Liver (tissue), 5 donors: ENCODE results near the gene EEA1. TPM values are rescaled to one million over a fixed set of nuclear protein-coding genes. Genes with fewer than 3 reads are reported as not detected.

ENCODE experiments used
- polyA plus RNA-seq, 2 donors: library from polyadenylated mRNA; stranded (reverse) in 1 of 2; unstranded in 1 of 2; fragments of 200-250 nt in 1 of 2; fragments of >200 nt in 1 of 2; fragmentation: Nextera tagmentation in 1 of 2; extraction: Ambion mirVana in 1 of 2; gene quantifications; one replicate each; pipeline versions ENCODE4 v1.2.1 to v1.2.3, GENCODE V29; 2013 to 2015
- small RNA-seq: library from RNA; depleted of rRNA; stranded (forward); fragments of <200 nt; gene quantifications from one replicate; pipeline ENCODE3, GENCODE V24; 2014
- total RNA-seq, 2 donors: library from RNA; depleted of rRNA; stranded (reverse); fragments of >200 nt; gene quantifications; one replicate each; pipeline ENCODE4 v1.2.3, GENCODE V29; 2014
- donor health status: healthy.
- donor health status: healthy.
- donor health status: healthy.

The EEA1 gene
- total and polyA plus RNA-seq, 4 donors, result 2.5 to 15.8 (median 9.1) TPM

Small RNA genes within 50 kb of the gene (small RNA-seq; reads per million reads assigned to genes)
- gene RNU6-1329P, result not detected

Other genes with a start within 250 kb of the EEA1 start
- under 1 TPM; 0.17 to 0.28 TPM for gene PLEKHG7, start 226.3 kb downstream of the EEA1 start, total RNA-seq
- under 1 TPM; 0.08 TPM for gene PLEKHG7, start 226.3 kb downstream of the EEA1 start, polyA plus RNA-seq